ENCODE data around the gene SGPL1.
A peak's percentile ranks its signal among the peaks of the same experiment; 100 is the strongest.

Gene SGPL1

GRCh38 chr10:70885931-70886903 lies 70.5 kb downstream of the SGPL1 start:
- peak; percentile 86 to 90 for DNase-seq

GRCh38 chr10:70886921-70887665 lies 71.3 kb downstream of the SGPL1 start:
- no peak for DNase-seq

GRCh38 chr10:70887804-70888800 lies 72.4 kb downstream of the SGPL1 start, which contains the start of gene PCBD1:
PCBD1 (minus strand) TSS chr10:70888565; CDS start chr10:70888533, 32 bp downstream.
- peak; percentile 55 to 73 for DNase-seq

- DNase-seq: no peak
Observed at GRCh38 chr10:70889291-70889690, 73.5 kb downstream of the SGPL1 start.

DNA sequence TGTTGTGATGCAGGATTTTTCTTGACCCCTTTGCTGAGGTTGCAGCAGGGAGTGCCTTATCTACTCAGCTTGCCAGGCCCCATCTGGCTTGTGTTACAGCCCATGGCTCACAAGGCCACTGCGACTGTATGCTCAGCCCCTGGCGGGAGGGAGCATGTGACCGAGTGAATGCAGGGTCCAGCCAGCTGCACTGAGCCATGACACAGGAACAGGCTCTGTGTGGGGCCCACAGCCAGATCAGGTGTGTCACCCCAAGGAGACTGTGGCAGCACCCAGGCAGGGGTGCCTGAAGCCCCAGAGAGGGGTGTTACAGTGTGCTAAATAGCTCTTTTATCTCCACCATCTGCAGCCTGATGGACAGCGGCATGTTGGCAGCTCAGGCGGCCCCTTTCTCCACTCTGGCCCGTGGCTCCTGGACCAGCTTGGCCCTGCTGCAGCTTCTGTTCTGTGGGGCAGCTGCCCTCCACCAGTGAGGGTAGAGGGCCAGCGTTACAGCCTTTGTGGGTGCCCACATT lies 75.2 kb downstream of the SGPL1 start:
- DNase-seq: no peak

DNA sequence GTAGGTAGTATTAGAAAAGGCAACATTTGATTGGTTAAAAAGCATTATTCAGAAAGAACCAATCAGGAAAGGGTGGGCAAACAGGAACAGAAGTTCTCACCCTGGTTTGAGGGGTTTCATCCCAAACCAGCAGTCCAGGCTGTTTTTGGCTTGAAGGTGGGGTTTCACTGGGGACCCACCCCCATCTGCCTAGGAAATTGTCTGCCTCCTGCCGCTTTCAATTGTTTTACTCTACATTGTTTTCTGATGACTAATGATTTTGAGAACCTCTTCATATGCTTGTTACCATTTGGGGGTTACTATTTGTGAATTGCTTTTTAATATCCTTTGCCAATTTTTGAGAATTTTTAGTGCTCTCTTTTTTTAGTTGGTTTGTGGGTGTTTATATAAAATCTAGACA lies 75.9 kb downstream of the SGPL1 start:
- DNase-seq: no peak

DNA sequence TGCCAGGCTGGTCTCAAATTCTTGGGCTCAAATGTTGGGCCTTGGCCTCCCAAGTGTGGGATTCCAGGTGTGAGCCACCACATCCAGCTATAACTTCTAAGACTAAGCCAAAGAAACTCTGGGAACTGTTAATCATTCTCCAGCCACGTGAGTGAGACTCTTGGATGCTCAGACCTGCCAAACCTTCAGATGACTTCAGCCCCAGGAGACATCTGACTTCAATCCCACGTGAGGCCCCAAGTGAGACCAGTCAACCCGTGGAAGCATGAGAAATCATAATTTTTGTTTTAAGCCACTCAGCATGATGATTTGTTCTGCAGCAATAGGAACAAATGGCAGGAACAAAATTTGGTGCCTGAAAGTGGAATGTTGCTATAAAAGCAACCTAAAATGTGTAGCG lies 76.9 kb downstream of the SGPL1 start:
- no peak for DNase-seq

- no peak for DNase-seq
Observed at GRCh38 chr10:70893227-70894006, 77.7 kb downstream of the SGPL1 start.

DNA sequence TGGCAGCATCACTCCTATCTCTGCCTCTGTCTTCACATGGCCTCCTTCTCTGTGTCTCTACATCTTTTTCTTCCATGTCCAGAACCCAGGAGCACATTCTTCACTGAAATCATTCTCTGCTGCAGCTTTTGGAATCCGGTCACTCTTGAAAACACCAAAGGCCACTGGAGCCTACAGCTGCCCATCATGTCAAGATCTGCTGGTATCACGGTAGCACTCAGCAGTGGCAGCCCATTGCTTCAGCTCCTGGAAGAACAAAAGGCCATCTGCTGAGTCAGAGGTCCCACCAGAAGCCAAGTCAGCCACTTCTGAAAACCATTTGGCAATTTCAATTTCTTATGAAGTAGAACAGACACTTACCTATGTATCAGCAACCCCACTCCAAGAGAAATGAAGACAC lies 78.7 kb downstream of the SGPL1 start:
- no peak for DNase-seq

DNA sequence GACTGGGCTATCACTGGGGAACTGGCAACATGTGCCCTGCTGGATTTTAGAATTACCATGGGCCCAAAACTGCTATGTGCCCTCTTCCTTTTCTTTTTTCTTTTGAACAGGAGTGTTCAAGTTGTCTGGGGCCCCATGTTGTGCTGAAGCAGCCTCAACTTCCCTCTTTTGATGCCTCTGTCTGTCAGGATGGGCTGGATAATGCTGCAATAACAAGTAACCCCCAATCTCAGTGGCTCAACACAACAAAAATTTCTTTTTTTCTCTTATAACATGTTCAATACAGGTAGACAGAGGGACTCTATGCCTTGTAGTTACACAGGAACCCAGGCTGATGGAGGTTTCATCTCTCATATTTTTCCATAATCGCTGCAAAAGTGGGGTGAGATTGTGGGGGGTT lies 80.8 kb downstream of the SGPL1 start:
- no peak for DNase-seq

DNA sequence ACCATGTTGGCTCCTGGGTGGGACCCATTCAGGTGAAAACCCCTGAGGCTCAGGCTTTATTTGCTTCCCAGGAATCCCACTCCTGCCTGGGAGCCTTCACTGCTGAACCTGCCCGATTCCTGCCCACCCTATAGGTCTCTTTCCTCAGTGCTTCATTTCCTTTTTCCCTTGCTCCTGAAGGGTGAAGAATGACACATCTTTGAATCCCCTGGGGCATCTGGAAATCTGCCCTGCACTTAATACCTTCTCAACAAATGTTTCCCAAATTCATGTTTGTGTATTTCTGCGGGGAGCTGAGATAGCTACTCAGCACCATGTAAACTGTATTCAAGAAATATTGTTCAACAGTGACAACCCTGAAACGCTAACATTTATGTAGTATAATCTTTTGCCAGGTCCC lies 82.9 kb downstream of the SGPL1 start:
- DNase-seq: no peak

DNA sequence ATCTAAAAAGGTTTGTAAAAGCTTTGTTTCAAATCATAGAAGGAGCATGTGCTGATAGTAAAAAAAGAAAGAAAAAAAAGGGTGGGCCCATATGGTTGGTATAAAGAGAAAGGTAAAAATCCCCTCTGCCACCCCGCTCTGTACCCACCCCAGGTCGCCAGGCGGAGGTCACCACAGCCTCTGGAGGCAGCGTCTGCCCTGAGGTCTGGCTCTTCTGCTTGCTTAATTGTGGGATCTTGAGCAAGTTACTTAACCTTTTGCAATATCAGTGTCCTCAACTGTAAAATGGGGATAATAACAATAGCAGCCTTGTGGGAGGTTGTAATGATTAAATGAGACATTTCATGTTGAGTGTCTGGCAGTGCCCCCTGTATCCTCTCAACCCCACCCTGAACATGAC lies 83.3 kb downstream of the SGPL1 start:
- DNase-seq: no peak

DNA sequence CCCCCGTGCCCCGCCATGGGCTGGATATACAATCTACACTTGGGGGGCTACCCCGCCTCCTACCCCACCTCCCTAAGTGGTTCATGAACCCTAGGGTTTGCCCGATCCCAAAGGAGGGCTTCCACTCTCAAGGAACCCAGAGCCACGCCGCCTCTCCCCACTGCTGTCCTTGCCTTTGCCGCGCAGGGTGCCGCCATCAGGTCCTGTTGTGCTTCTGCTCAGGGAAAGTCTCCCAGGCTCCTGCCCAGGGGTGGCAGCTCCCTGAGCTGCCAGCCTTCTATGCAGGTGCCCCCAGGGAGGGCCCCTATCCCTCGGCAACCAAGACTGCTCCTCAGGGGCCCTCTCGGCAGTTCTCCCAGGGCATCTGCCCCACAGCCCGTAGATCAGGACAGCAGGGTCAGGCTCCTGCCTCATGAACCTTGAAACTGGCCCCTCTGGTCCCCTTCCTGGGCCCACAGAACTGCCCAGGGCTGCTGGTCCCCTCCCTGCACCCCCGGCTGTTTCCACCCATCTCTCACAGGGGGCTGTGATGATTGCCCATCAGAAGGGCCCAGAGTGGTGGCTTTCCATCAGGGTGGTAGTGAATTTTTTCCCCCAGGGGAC lies 85.6 kb downstream of the SGPL1 start:
- DNase-seq: no peak

- peak in 1 of 2 donors; percentile 5 for DNase-seq
Observed at GRCh38 chr10:70902661-70903261, 87.0 kb downstream of the SGPL1 start.

DNA sequence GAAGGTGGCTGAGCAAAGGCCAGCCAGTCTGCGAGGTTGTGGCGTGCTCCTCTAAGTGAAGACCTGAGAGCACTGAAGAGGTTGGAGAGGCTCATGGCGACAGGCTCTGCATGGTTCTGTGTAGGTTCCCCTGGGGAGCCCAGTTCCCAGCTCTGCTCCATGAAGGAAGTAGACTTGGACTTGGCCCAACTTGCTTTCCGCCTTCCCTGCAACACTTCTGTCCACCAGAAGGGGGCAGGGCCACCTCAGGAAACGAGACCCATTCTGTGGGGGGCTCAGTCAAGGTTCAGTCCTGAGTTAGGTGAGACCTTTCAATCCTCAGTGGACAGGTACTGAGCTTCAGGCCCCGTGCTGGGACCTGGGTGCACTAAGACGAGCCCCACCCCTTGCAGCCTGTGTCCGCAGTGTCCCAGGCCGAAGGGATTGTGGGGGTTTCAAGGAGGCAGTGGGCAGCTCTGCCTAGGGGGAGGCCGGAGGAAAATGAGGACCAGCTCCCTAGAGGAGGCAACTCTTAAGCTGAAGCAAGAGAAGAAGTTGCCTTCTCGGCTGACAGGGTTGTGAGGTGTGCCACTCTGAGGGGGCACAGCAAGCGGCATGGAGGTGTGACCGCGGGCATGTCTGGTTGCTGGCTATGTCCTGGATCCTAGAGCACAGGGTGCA lies 87.6 kb downstream of the SGPL1 start:
- DNase-seq: peak; percentile 44 to 47

- no peak for DNase-seq
Observed at GRCh38 chr10:70905071-70906021, 89.6 kb downstream of the SGPL1 start.

GRCh38 chr10:70906031-70906783 lies 90.5 kb downstream of the SGPL1 start:
- no peak for DNase-seq

All from inflammatory macrophage (primary cell).